ENCODE measurements around the gene CD84.
"Not testable (repeated sequence)": the region's sequence is repeated elsewhere in the genome, so short reads cannot be mapped to it uniquely, and the experiment has no call there.

Gene CD84

GRCh38 chr1:160608941-160609340 is 29.6 kb upstream of the CD84 start:
- no peak for DNase-seq

- DNase-seq: no peak
Observed at GRCh38 chr1:160608514-160608913, 29.2 kb upstream of the CD84 start.

GRCh38 chr1:160608057-160608456 is 28.8 kb upstream of the CD84 start:
- DNase-seq: no peak

- no peak for DNase-seq
Observed at GRCh38 chr1:160607672-160608032, 28.4 kb upstream of the CD84 start.

- peak; percentile 87 to 90 for DNase-seq
Observed at GRCh38 chr1:160607011-160607671, 27.8 kb upstream of the CD84 start.

- no peak for DNase-seq
Observed at GRCh38 chr1:160606611-160607010, 27.3 kb upstream of the CD84 start.

GRCh38 chr1:160605792-160606479 is 26.6 kb upstream of the CD84 start:
- no peak for DNase-seq

- DNase-seq: no peak
Observed at GRCh38 chr1:160605205-160605604, 25.9 kb upstream of the CD84 start.

- DNase-seq: no peak
Observed at GRCh38 chr1:160597705-160598104, 18.4 kb upstream of the CD84 start.

GRCh38 chr1:160597051-160597450 is 17.8 kb upstream of the CD84 start:
- no peak for DNase-seq

- DNase-seq: no peak
Observed at GRCh38 chr1:160590488-160590887, 11.2 kb upstream of the CD84 start.

GRCh38 chr1:160588468-160588867 is 9.2 kb upstream of the CD84 start:
- DNase-seq: no peak

GRCh38 chr1:160584784-160585183 is 5.5 kb upstream of the CD84 start:
- no peak for DNase-seq

- not testable (repeated sequence) for DNase-seq
Observed at GRCh38 chr1:160582976-160583375, 3.7 kb upstream of the CD84 start.

- no peak for DNase-seq
Observed at GRCh38 chr1:160581961-160582360, 2.7 kb upstream of the CD84 start.

- DNase-seq: peak; percentile 74 to 77
Observed at GRCh38 chr1:160580221-160580812, 1.0 kb upstream of the CD84 start.

GRCh38 chr1:160578525-160579191 is 638 bp downstream of the CD84 start:
- peak; percentile 15 to 38 for DNase-seq

GRCh38 chr1:160578175-160578524 is 1.1 kb downstream of the CD84 start:
- peak; percentile 49 to 61 for DNase-seq

GRCh38 chr1:160577671-160578070 is 1.6 kb downstream of the CD84 start:
- DNase-seq: no peak

GRCh38 chr1:160576884-160577283 is 2.4 kb downstream of the CD84 start:
- DNase-seq: peak; percentile 41 to 64

GRCh38 chr1:160576390-160576789 is 2.9 kb downstream of the CD84 start:
- peak; percentile 54 to 68 for DNase-seq

GRCh38 chr1:160575112-160575664 is 4.1 kb downstream of the CD84 start:
- peak; percentile 97 for DNase-seq

GRCh38 chr1:160570840-160571239 is 8.5 kb downstream of the CD84 start:
- peak; percentile 71 to 80 for DNase-seq

Measured in inflammatory macrophage (primary cell).